HG02870 (cell line): Measurements from ENCODE around the gene GET4.
A peak's percentile ranks its signal among the peaks of the same experiment; 100 is the strongest.
"Not testable (repeated sequence)": the region's sequence is repeated elsewhere in the genome, so short reads cannot be mapped to it uniquely, and the experiment has no call there.

Source experiments
- ATAC-seq: cut with Tn5 transposase; IDR thresholded peaks from one replicate; pipeline ENCODE4 v1.9.1; 2021; ENCODE audit warnings: mild to moderate bottlenecking, moderate library complexity; ENCODE audit not compliant: unreplicated experiment

GET4 gene

GRCh38 chr7:913736-914520 is 37.6 kb downstream of the GET4 start:
- ATAC-seq: no peak

DNA sequence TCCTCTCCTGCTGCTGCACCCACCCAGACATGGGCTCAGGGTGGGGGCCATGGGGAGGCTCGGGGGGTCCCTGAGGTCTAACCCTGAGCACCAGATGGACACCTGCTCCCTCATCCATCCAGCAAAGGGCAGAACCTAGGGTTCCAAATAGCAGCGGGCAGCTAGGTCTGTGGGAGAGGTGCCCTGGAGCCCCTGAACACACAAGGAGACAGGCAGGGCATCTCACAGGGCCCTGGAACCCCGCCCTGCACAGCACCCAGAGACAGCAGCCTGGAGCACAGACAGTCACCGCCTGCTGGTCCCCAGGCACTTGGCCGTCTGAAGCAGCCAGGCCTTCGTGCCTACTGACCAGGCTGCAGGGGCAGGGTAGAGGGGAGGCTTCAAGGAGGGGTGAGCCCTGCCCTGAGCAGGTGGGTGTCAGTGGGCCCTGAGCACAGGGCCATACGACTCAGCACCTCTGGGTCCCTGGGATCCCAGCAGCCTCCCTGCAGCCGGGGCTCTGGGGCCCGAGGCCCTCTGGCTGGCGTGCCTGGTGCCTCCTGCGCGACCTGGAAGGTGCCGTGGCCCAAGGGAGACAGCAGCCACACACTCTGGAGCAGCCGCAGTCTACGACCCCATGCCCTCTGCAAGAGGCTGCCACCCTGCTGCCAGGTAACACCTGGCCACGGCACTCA is 38.3 kb downstream of the GET4 start:
- no peak for ATAC-seq

GRCh38 chr7:915291-916218 is 39.2 kb downstream of the GET4 start:
- ATAC-seq: no peak

DNA sequence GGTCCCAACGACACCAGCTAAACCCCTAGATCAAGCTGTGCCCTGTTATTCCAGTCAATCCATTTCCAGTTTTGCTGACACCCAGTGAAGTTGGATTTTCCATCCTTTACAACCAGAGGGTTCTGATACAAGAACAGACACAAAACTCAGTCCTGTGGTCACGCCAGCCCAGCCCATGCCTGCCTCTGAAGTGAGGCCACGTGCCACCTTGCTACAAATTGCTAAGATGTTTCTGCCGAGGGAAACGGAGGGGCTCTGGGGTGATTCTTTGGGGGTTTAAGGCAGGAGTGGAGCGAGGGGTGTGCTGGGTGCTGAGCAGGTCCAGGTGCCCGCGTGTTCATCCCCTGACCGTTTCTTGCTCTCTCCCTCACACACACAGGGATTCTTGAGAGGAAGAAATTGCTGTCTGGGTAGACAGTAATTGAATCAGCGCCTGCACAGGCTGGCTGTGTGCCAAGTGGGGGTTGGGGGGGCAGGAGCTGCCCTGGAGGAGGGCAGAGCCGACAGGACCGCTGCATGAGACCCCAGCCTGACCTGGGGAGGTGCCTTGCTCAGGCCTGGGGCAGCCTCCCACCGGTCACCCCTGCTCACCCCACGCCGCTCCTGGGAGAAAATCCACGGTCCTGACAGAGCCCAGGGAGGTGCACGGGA is 40.1 kb downstream of the GET4 start:
- no peak for ATAC-seq

DNA sequence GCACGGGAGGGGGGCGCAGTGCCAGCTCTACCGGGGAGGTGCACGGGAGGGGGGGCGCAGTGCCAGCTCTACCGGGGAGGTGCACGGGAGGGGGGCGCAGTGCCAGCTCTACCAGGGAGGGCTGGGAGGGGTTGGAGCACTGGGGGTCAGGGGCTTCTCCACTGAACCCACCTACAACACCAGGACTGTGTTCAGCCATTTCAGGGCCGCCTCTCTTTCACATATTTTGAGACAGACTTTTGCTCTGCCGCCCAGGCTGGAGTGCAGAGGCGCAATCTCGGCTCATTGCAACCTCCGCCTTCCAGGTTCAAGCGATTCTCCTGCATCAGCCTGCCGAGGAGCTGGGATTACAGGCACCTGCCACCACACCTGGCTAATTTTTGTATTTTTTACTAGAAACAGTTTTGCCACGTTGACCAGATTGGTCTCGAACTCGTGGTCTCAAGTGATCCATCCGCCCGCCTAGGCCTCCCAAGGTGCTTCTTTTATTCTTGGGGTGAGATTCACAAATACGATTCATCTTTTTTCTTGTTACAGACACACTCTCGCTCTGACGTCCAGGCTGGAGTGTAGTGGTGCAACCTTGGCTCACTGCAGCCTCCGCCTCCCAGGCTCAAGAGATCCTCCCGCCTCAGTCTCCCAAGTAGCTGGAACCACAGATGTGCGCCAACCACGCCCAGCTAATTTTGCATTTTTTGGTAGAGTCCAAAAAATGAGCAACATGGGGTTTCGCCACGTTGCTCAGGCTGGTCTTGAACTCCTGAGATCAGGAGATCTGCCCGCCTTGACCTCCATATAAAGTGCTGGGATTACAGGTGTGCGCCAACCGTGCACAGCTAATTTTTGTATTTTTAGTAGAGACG is 41.1 kb downstream of the GET4 start:
- no peak for ATAC-seq

- no peak for ATAC-seq
These were observed 41.7 kb downstream of the GET4 start for GRCh38 chr7:918118-918425.

- ATAC-seq: no peak
These were observed 42.2 kb downstream of the GET4 start for GRCh38 chr7:918441-919113.

DNA sequence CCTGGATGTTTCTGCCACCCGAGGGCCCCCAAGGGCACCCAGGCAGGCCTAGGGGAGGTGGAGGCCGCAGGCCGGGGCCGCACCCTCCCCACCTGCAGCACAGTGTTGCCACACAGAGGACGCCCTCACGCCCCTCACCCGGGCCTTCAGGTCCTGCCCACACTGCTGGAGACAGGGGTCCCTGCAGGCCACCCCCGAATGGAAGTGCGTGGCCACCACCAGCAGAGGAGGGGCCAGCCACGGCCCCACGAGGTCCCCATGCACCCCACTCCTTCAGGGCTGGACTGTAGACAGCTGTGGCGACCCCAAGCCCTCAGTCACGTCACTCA is 42.7 kb downstream of the GET4 start:
- no peak for ATAC-seq

DNA sequence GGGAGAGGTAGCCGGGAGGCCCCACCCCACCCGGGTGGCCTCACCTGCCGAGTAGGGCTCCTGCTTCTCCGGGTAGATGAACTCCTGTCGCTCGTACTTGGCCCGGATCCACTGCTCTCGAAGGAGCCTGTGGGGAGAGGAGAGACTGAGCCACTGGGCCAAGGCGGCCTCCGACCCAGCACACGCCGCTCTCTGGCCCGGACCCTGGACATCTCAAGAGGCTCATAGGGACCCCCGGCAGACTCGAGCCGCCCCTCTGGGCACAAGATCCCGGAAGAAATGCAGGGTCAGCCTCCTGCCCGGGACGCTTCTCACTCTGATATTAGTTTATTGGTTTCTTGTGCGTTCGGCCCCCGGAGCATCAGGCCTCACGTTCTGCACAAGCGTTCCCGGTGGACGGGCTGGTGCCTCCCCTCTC is 43.6 kb downstream of the GET4 start:
- no peak for ATAC-seq

DNA sequence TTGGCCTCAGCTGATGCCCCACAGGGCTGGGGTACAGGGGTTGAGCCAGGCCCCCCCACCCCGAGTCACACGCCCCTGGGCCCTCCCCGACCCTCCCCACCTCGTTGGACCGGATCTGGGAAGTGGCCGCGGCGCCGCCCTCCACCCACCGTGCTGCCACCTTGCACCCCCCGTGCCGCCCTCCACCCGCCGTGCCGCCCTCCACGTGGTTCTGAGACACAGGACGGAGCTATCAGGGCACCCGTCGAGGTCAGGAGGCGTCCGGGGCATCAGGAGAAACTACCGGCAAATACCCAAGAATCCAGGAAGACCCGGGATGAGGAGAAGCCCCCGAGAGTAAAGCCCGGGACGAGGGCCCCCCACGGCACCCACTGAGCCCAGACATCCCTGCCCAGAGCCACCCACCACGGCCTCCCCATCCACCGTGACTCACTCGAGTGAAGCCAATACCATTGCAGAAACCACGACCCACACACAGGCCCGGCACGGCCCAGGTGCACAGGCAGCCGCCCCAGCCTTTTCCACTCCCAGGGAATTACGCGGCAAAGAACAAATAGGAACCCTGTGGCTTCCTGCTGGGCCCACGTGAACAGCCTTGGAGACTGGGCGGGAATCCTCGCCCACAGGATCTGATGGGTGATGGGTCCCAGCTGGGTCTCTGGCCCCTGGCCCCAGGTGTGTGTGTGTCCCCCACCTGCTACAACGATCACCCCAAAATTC is 44.2 kb downstream of the GET4 start:
- no peak for ATAC-seq

DNA sequence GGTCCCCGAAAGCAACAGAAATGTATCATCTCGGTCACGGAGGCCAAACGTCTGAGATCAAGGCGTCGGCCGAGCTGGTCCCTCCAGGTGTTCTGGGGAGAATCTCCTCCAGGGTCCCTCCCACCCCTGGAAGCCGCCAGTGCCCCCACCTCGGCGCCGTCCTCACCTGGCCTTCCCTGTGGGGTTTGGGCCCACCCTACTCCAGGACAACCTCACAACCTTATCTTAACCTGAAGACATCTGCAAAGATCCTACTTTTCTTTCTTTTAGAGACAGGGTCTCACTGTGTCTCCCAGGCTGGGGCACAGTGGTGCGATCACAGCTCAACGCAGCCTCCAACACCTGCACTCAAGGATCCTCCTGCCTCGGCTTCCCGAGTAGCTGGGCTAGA is 44.7 kb downstream of the GET4 start:
- no peak for ATAC-seq

- ATAC-seq: no peak
These were observed 45.4 kb downstream of the GET4 start for GRCh38 chr7:921581-922333.

- no peak for ATAC-seq
These were observed 46.2 kb downstream of the GET4 start for GRCh38 chr7:922334-923107.

DNA sequence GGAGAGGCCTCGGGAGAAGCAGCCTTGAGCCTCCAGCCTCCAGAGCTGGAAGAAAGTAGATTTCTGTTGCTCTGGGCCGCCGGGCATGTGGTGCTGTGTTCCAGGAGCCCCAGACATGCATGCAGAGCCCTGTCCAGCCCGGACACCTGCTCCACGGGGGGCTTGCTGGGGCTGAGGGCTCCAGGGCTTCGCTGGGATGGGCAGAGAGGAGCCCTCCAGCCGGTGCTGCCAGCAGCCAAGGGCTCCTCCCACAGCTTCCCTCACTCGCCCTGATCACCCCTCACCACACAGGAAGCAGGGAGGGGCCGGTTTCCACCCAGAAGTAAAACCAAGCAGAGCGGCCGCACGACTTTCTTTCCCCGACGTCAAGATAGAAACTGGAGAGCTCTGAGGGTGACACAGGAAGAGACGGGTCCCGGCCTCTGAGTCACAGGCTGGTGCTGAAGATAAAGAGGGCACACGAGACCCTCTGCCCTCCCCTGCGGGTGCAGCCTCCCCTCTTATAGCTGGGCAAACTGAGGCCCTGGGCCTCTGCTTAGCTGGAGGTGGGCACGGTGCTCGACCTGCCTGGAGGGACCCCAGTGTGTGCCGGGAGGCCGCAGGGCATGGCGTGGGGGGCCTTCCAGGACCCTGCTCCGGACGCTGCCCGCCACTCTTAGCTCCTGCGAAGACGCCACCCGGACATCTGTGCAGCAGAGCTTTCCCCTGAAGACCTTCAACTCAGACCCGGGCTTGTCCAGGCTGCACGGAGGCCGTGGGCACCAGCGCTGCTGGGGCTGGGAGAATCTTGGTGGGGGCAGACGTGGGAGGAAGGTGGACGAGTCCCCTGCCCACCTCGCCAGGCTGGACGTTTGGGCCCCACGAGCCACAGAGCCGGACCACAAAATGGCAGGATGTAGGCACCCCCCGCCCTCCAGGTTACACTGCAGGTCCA is 47.0 kb downstream of the GET4 start:
- ATAC-seq: peak; percentile 85

GRCh38 chr7:924042-924441 is 47.7 kb downstream of the GET4 start:
- ATAC-seq: not testable (repeated sequence)

DNA sequence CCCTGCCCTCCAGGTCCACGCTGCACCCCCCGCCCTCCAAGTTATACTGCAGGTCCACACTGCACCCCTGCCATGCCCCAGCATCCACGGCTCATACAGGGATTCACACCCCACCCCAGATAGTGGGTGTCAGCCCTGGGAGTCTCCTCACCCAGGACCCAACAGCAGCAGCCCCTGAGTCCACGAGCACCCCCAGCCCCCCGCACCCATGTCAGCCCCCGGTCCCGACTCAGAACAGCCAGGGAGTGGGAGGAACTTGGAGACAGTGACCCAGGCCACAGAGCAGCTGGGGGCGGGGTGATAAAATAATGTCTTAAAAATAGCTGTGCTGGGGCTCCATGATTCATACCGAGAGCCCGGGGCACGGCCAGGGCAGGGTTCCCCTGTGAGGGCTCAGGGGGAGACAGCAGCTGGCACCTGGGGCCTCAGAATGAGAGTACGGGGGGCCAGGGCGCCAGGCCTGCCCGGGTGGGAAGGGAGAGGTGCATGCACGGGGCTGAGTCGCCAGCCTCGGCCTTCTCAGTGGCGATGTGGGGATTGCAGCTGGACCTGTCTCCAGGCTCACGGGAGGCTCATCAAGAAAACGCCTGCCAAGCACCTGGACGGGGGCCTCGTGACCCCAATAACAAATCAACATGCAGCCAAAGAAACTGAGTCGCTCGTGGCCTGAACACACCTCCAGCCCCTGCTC is 48.3 kb downstream of the GET4 start:
- no peak for ATAC-seq
